ELF-1 (cell line): ENCODE measurements around the gene FAU.

ENCODE experiments used
- DNase-seq: peaks from one replicate; pipeline ENCODE4 v3.0.0-alpha.2; 2016; ENCODE audit warnings: low read depth, low spot score

FAU gene

DNA sequence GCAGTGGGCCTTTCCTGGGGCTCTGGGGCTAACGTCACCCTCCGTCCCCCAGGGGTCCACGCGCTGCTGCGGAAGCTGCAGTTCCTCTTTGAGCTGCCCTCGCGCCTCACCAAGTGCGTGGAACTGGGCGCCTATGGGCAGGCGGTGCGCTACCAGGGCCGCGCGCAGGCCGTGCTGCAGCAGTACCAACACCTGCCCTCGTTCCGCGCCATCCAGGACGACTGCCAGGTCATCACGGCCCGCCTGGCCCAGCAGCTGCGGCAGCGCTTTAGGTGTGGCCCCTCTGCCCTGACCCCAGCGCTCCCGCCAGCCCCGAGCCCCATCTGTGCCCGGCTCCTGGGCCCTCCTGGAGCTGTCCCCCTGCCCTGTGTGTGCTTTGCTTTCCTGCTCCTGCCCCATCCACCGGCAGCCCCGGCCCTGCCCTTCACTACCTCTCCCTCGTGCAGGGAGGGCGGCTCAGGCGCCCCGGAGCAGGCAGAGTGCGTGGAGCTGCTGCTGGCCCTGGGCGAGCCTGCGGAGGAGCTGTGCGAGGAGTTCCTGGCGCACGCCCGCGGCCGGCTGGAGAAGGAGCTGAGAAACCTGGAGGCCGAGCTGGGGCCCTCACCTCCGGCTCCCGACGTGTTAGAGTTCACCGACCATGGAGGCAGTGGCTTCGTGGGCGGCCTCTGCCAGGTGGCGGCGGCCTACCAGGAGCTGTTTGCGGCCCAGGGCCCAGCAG, 14.0 kb downstream of the FAU start:
- no peak for DNase-seq

DNA sequence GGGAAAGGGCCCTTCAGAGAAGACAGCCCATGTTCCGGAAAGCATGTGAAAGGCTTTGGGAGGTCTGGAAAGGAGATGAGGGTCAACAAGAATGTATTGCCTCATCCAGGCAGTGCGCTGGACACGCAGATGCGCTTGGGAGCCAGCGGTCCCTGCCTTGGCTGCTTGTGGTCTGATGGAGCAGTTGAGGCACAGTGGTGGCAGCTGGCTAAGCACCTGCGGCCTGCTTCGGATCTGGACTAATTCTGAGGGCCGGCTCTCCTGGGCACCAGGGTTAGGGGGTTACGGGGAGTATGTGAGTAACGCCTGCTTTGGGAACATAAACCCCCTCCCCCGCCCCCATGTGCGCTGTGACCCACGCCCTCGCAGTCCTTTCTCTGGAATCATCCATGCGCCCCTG, 14.9 kb downstream of the FAU start:
- DNase-seq = no peak

DNA sequence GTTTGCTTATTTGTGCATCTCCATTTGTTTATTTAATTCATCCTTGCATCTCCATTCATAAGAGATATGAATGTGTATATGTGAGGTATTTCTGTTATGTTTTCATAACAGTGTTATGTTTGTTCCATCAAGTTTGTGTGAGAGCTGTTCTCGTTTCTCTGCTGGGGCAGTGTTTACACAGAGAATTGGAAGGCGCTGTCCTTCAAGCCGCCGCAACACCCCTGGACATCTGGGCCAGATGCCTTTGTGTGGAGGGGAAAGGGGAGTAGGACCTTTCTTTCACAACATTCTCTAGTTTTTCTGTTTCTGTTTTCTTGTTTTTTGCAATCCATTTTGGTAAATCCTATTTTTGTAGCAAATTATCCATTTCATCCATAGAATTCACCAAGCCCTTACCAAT, 17.3 kb downstream of the FAU start:
- no peak for DNase-seq

DNA sequence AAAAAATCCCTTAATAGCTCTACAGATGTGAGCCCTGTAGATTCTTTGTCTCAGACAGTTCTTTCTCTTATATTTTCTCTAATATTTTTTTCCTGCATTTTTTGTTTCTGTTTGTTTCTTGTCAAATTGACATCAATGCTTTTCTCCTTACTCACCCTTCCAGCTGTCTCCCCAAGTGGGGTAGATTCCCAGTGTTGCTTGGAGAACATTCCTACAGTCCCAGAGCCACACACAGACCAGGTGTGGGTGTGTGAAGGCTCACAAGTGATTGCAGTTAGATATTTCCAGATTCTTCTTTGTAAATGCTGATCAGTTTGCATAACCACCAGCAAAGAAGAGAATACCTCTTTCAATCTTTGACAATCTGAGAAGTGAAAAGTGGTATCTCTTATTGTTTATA, 18.5 kb downstream of the FAU start:
- no peak for DNase-seq

DNA sequence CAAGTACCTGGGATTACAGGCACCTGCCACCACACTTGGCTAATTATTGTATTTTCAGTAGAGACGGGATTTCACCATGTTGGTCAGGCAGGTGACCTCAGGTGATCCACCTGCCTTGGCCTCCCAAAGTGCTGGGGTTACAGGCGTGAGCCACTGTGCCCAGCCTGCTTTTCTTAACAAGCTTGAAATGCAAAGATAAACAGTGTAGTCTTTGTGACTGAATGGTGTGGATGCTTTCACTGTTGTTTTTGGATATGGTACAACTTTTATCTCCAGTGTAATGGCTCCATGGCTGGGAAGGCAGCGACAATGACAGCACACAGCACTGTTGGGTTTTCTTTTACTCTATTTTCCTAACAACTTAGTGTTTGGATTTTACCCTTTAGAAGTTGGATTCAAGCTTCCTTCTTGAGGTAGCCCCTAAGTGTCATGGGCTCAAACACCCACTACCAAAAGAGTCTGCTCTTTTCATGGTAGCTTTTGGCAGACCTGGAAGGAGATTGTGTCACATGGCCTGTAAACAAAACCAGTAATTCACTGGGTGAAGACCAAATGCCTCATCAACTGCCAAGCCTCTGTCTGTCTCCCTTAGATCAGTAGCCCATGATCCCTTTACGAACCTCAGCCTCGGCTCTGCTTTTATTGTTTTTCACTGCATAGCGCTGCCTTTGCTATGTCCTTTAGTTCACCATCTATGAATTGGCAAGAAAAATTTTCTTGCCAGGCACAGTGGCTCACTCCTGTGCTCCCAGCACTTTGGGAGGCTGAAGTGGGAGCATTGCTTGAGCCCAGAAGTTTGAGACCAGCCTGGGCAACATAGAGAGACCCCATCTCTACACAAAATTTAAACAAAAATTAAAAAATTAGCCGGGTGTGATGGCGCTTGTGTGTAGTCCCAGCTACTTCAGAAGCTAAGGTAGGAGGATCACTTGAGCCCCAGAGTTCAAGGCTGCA, 19.5 kb downstream of the FAU start:
- DNase-seq = no peak

DNA sequence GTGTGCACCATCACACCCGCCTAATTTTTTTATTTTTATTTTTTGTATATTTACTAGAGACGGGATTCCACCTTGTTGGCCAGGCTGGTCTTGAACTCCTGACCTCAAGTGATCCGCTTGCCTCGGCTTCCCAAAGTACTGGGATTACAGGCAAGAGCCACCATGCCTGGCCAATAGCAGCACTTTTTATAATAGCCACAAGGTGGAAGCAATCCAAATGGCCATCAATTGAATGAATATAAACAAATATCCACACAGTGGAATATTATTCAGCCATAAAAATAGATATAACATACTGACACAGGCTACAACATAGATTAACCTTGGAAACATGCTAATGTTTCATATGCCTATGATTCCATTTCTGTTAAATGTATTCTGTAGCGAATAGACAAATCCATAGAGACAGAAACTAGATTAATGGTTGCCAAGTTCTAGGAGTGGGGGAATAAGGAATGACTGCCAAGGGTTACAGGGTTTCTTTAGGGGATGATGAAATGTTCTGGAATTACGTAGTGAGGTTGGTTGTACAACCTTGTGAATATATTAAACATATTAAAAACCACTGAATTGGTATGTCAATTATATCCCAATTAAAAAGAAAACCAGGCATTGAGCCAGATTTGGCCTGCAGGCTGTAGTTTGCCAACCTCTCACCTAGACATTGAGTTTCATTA, 21.1 kb downstream of the FAU start:
- DNase-seq = no peak

DNA sequence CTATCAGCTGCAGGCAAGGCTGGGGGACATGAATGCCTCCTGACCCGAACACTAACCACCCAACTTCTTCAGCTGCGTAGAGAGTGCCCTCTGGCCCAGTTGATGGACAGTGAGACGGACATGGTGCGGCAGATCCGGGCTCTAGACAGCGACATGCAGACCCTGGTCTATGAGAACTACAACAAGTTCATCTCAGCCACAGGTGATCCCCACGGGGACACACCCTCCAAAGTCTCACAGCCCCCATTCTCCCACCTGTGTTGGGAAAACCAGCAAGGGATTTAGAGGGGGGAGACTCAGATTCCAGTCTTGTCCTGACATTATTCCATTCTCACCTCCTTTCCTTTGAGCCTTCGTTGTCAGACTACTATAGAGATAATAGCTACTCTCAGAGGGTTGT, 25.0 kb downstream of the FAU start:
- DNase-seq = no peak

DNA sequence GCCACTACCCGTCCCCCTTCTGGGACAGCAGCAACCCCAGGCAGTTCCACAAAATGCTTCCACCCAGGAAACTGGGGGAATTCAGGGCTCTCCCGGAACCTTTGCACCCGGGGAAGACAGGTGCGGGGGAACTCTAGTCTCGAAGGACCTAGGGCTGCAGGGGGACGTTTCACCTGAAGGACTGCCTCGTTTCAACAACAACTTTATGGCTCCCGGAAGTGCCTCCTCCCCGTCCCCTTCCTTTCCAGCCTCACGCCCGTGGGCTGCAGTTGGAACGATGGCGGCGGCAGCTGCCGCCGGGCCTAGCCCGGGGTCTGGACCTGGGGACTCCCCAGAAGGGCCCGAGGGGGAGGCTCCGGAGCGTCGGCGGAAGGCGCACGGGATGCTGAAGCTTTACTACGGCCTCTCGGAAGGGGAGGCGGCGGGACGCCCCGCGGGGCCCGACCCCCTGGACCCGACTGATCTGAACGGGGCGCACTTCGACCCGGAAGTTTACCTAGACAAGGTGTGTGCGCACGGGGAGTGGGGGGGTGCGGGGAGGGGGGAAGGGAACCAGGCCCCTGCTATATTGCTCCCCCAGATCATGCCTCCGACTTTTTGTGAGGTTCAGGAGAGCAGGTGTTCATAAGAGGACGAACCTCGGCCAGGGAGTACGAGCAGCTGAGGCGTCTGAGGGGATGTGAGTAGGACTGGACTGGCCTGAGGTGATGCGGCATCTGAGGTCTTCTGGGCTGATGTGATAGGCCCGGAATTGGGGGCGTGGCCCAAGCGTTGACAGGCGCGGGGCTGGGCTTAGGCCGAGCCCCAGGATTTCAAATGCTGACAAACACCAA, 25.7 kb downstream of the FAU start, which contains the start of gene VPS51:
VPS51 (plus strand) TSS at position 241 of the 833 bp plus-strand sequence; CDS start at position 278, 37 bp downstream.
- peak; percentile 94 for DNase-seq

DNA sequence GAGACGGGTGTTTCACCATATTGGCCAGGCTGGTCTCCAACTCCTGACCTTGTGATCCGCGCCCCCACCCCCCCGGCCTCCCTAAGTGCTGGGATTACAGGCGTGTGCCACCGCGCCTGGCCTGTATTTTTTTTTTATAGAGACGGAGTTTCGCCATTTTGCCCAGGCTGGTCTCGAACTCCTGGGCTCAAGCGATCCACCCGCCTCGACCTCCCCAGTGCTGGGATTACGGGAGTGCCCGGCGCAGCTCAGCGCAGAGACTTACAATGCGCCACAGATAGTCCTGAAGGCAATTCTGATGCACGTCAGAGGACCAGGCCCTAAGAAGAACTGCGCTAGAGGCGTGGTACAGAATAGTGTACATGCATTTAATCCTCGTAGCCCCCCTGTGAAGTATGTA, 26.5 kb downstream of the FAU start:
- DNase-seq = no peak

DNA sequence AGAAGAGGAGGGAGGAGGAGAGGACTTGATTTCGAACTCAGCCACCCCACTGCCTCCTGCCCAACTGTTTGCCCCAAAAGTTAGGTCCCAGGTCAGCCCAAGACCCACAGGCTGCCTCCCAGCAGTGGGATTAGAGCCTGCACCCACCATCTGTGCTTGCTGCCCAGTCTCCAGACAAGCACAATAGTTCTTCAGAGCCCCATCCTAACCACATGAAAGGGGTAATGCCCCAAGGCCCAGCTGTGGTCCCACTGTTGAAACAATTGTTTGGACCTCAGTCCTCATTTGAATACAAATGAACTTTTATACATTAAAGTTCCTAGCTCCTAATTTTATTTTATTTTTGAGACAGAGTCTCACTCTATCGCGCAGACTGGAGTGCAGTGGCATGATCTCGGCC, 31.3 kb downstream of the FAU start:
- DNase-seq = no peak

DNA sequence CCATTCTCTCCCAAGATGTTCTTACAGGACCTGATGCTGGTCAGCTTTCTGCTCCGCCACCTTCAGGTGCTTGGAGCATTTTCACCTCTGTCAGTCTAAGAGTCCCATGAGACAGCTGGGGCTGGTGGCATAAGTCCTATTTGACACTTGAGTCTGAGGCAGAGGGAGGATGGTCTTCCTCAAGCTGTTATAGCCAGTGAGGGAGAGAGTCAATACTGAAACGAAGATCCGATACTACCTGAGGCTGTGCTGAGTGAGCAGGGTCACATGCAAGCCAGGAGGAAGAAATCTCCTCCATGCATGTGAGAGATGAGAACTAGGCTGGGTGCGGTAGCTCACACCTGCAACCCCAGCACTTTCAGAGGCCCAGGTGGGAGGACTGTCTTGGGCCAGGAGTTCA, 32.3 kb downstream of the FAU start:
- DNase-seq = no peak

DNA sequence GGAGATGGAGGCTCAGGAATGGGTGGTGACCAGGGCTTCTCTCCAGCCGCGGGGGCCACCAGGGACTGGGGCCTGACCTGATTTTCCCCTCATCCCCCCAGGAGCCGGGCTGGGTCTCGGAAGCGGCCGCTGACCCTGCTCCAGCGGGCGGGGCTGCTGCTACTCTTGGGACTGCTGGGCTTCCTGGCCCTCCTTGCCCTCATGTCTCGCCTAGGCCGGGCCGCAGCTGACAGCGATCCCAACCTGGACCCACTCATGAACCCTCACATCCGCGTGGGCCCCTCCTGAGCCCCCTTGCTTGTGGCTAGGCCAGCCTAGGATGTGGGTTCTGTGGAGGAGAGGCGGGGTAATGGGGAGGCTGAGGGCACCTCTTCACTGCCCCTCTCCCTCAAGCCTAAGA, 34.1 kb downstream of the FAU start:
- DNase-seq = no peak

DNA sequence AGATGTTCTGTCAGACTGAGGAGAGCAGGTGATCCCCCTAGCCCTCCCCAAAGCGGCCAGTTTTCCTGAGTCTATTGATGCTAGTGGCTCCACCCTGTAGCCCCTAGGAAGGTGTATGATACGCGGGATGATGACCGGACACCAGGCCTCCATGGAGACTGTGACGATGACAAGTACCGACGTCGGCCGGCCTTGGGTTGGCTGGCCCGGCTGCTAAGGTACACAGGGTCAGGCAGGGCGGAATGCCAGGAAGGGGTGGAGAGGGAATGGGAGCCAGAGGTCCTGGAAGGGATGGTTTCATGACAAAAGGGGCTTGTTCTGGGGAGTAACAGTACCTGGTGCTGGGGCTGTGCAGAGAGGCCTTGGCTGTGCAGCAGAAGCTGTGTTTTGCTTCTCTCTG, 34.7 kb downstream of the FAU start:
- DNase-seq = no peak

DNA sequence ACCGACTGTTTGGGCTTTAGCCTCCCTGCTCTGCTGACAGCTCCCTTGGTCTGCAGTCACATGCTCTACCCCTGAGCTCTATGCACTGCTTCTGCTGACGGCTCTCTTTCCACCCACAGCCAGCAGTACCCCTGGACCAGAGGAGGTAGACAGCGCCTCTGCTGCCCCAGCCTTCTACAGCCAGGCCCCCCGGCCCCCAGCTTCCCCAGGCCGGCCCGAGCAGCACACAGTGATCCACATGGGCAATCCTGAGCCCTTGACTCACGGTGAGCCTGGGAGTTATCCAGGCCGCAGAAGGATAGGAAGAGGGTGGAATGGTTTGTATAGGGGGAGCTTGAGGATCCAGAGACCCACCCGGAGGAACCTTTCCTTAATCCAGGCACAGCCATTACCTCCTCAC, 35.1 kb downstream of the FAU start:
- DNase-seq = no peak

DNA sequence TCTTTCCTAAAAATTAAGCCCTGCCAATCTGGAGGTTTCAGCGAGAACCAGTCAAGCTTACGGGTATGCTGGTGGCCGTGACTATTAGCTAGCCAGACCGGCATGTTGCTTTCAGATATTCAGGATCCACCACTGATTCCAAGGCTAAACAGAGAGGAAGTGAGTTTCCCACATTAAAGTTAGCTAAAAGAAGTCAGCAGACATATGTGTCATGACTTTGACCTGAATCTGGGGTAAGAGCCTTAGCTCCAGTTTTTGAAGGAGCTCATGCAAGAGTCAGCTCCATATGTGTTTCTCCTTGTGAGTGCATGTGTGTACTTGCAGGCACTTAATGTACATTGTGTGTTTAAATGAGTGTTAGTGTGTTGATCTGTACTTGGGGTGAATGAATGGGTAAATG, 36.5 kb downstream of the FAU start:
- DNase-seq = no peak

DNA sequence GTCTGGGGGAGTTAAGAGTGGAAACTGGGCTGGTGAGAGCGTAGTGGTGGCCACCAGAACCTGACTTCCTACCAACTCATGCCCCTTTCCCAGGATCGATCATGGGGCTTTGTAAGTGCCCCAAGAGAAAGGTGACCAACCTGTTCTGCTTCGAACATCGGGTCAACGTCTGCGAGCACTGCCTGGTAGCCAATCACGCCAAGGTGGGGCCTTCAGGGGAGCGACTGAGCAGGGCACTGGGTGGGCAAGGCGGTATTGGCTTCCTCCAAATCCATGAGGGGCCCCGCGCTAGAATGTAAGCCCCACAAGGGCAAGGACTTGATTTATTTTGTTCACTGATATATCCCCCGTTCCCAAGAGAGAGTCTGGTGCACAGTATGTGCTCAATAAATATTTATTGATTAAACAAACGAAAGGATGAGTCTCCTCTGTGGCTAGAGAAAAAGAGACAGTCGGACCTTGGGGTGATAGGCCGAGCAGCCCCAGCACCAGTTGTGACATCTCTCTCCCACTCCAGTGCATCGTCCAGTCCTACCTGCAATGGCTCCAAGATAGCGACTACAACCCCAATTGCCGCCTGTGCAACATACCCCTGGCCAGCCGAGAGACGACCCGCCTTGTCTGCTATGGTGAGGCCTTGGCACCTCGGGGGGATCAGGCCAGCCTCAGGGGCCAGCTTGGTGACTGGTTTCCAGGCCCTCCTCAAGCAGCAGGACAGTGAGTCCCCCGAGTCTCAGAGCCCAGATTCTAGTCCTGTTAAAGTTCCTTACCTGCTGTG, 37.1 kb downstream of the FAU start:
- no peak for DNase-seq

DNA sequence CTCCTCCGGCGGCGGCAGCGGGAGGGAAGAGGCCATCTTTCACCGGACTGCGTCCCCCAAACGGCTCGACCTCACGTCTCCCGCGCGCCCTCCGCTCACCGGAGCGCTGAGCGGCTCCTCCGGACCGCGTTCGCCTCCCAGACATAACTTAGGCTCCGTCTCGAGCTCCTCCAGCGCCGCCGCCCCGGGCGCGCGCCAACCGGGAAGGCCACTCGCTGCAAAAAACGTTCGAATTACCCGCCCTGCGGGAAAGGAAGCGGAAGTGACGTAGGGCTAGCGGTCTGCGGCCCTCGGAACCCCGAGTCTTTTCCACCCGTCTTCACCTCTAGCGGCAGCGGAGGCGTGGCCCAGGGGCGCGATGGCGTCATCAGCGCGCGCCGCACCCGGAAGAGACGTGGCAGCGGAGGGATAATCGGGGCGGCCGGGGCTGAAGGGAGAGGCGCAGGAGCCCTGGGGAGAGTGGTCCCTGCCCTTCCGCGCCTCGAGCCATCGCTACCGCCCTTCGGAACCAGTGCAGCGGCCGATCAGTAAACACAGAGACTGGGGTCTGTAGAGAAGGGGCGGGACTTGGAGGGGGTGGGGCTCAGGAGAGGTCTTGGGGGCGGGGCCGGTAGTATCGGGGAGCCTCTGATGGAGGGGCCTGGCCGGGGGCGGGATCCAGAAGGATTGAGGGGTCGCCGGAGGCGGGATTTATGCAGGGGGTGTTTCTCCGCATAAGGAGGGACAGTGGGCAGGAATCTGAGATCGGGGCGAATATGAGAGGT, 37.9 kb downstream of the FAU start, which contains the start of the genes CDCA5 and ZFPL1:
CDCA5 (minus strand) TSS at position 207 of the 764 bp plus-strand sequence; CDS start at position 145, 62 bp downstream.
ZFPL1 (plus strand) TSS at position 389 of the 764 bp plus-strand sequence. CDS start 477 bp downstream, outside the sequence.
- DNase-seq = peak; percentile 98

DNA sequence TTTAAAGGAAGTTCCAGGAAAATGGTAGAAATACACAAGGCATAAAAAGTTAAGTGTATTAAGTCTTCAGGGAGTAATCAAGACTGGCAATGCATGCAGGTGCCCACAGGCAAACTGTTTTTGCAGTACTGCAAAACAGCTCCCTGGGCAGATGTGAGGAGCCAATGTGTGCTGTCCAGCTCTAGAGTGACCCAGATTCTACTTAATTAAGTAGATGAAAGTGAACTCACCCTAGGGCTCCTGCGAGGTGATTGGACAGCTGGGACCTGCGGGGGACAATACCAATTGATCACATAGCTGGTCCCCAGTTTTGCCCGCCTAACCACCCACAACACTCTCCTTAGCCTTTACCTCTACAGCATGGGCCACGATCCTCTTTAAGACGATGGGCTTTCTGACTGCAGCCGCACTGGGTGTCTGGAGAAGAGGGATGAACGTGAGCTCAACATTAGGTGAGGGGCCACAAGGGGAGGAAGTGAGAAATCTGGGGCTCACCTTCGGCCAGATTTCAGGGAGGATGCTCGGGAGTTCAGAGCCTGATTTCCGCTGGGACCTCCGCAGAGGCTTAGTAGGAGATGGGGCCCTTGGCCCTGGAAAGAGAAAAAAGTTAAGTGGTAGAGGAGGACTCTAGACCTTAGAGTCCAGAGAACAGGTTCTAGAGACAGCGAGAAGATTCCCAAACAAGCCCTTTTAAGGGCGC, 38.6 kb downstream of the FAU start:
- no peak for DNase-seq

DNA sequence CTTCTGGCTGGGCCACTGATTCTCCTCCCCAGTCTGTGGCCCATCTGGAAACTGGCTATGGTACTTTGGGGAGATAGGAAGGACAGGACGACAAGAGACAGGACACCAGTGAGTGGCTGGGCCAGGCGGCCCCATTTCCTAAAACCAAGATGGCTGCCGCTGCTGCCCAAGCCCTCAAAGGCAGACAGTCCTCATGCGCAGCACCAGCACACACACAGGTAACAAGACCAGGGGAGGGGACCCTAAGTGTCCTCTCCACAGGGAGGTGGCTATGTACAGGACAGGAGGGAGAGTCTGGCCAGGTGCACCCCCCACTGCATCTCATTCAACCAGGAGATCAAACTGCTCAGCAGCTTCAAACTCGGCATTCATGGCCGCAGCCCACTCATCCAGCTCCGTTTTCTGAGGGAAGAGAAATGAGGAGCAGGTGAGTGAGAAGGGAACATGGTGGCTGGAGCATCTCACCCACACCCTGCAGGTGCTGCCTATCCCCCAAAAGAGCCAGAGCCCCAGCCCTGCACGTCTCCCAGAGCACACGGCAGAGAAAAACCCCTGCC, 43.1 kb downstream of the FAU start:
- DNase-seq = no peak
